Loucy (cell line): Measurements from ENCODE around the gene CYP19A1.

Experiments
- H2AFZ ChIP-seq: fragments of 200-600 bp; sonication (generic); 2 replicates; pipeline ENCODE4 v1.6.0; 2016; ENCODE audit warnings: antibody characterized with exemption, mild to moderate bottlenecking, low read length, moderate library complexity
- H3F3A ChIP-seq: fragments of 200-600 bp; 2 replicates; pipeline ENCODE4 v1.6.0; 2016; ENCODE audit warnings: antibody characterized with exemption, low read depth, mild to moderate bottlenecking
- H3K27me3 ChIP-seq: fragments of 200-600 bp; sonication (generic); 2 replicates; pipeline ENCODE4 v1.6.1; 2014; ENCODE audit warnings: low read length, mild to moderate bottlenecking; ENCODE audit not compliant: insufficient read depth, poor library complexity, severe bottlenecking
- H3K36me3 ChIP-seq: fragments of 200-600 bp; sonication (generic); 2 replicates; pipeline ENCODE4 v1.6.1; 2016; ENCODE audit warnings: low read length; ENCODE audit not compliant: insufficient read depth
- H3K4me1 ChIP-seq: fragments of 200-600 bp; sonication (generic); 2 replicates; pipeline ENCODE4 v1.5.1; 2014; ENCODE audit warnings: low read length, mild to moderate bottlenecking; ENCODE audit not compliant: insufficient read depth, poor library complexity, severe bottlenecking
- H3K4me2 ChIP-seq: fragments of 200-600 bp; sonication (generic); 2 replicates; pipeline ENCODE4 v1.6.0; 2014; ENCODE audit warnings: antibody characterized with exemption, low read length, low read depth, mild to moderate bottlenecking; ENCODE audit not compliant: poor library complexity, severe bottlenecking
- H3K4me3 ChIP-seq: fragments of 200-600 bp; sonication (generic); 2 replicates; pipeline ENCODE4 v1.5.1; 2014; ENCODE audit warnings: low read length, mild to moderate bottlenecking, mixed read lengths; ENCODE audit not compliant: poor library complexity, severe bottlenecking
- H3K79me2 ChIP-seq: fragments of 200-600 bp; sonication (generic); 2 replicates; pipeline ENCODE4 v1.6.1; 2014; ENCODE audit warnings: low read length; ENCODE audit not compliant: insufficient read depth
- H3K9ac ChIP-seq: fragments of 200-600 bp; sonication (generic); 2 replicates; pipeline ENCODE4 v1.6.0; 2014; ENCODE audit warnings: mild to moderate bottlenecking, low read depth, low read length, moderate library complexity; ENCODE audit not compliant: poor library complexity, severe bottlenecking
- H3K9me2 ChIP-seq: fragments of 200-600 bp; sonication (generic); replicated peaks from 2 replicates; pipeline ENCODE4 v1.6.1; 2016; ENCODE audit warnings: low read depth, low read length, mixed read lengths
- H3K9me3 ChIP-seq: fragments of 200-600 bp; sonication (generic); 2 replicates; pipeline ENCODE4 v1.6.1; 2014; ENCODE audit warnings: mild to moderate bottlenecking, antibody characterized with exemption, low read length, low read depth; ENCODE audit not compliant: insufficient read depth
- H4K20me1 ChIP-seq: fragments of 200-600 bp; sonication (generic); 2 replicates; pipeline ENCODE4 v1.6.0; 2014; ENCODE audit warnings: antibody characterized with exemption, low read length, mild to moderate bottlenecking; ENCODE audit not compliant: insufficient read depth, poor library complexity, severe bottlenecking
- EZH2phosphoT487 ChIP-seq: fragments of 200-600 bp; IDR thresholded peaks from 2 replicates; pipeline ENCODE4 v1.6.1; 2018; ENCODE audit warnings: antibody characterized with exemption, mild to moderate bottlenecking, moderate library complexity, borderline replicate concordance
- TF ChIP-seq, protein P1 (sequence below): fragments of 200-600 bp; sonication (generic); conservative IDR thresholded peaks from 2 replicates; pipeline ENCODE4 v1.5.1; 2014; ENCODE audit warnings: mild to moderate bottlenecking, antibody characterized with exemption, low read length

The CYP19A1 gene

DNA sequence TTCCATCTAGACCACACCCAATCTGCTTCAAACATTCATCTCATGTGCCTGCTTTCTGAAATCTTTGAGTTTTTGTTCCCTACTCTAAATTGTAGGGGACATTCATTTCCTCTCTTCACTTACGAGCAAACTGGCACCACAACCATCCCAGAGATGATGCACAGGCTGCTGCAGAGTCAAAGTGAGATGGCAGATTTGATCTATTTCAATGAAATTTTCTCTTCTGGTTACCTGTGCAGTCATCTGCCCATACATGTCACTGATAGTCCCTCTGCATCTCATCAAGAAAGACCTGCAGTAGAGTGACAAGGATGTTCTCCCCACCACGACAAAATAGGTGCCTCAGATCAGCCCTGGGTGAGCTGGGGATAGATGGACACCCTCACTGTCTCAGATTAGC is 125.5 kb downstream of the CYP19A1 start:
- TF ChIP-seq, protein P1, sequence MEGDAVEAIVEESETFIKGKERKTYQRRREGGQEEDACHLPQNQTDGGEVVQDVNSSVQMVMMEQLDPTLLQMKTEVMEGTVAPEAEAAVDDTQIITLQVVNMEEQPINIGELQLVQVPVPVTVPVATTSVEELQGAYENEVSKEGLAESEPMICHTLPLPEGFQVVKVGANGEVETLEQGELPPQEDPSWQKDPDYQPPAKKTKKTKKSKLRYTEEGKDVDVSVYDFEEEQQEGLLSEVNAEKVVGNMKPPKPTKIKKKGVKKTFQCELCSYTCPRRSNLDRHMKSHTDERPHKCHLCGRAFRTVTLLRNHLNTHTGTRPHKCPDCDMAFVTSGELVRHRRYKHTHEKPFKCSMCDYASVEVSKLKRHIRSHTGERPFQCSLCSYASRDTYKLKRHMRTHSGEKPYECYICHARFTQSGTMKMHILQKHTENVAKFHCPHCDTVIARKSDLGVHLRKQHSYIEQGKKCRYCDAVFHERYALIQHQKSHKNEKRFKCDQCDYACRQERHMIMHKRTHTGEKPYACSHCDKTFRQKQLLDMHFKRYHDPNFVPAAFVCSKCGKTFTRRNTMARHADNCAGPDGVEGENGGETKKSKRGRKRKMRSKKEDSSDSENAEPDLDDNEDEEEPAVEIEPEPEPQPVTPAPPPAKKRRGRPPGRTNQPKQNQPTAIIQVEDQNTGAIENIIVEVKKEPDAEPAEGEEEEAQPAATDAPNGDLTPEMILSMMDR, result no peak
- no peak for TF ChIP-seq EZH2phosphoT487
- H3K4me3 ChIP-seq, result no peak overlapping the region

DNA sequence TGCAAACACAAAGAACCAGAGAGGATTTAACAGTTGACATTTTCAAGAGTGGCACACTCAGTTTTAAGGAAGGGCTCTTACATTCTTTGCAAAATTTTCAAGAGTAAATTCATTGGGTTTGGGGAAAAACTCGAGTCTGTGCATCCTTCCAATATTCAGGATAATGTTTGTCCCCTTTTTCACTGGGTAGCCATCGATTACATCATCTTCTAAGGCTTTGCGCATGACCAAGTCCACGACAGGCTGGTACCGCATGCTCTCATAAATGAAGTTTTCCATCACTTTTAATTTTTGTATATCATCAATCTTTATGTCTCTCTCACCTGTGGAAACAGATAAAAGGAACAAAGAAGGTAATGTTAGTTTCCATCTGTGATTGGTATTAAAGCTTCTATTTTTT is 126.2 kb downstream of the CYP19A1 start:
- no peak overlapping the region for H3K4me2 ChIP-seq
- no peak overlapping the region for H2AFZ ChIP-seq
- no peaks in the 10 kb centered on the region for H3K4me1 ChIP-seq
- H4K20me1 ChIP-seq, result no peaks in the 10 kb centered on the region
- H3K27me3 ChIP-seq, result no peaks in the 10 kb centered on the region
- H3K9ac ChIP-seq, result no peak overlapping the region
- TF ChIP-seq EZH2phosphoT487, result no peak
- TF ChIP-seq, protein P1, result no peak
- H3K79me2 ChIP-seq, result no peaks in the 10 kb centered on the region
- no peaks in the 10 kb centered on the region for H3F3A ChIP-seq
- no peaks in the 10 kb centered on the region for H3K9me2 ChIP-seq
- H3K36me3 ChIP-seq, result no peaks in the 10 kb centered on the region
- H3K4me3 ChIP-seq, result no peak overlapping the region
- no peaks in the 10 kb centered on the region for H3K9me3 ChIP-seq

More for the DNA sequence above, 125.5 kb downstream of the CYP19A1 start:
- no peaks in the 10 kb centered on the region for H3K9me2 ChIP-seq
- H3K4me1 ChIP-seq, result no peaks in the 10 kb centered on the region
- no peaks in the 10 kb centered on the region for H3K36me3 ChIP-seq
- no peaks in the 10 kb centered on the region for H4K20me1 ChIP-seq
- H3K27me3 ChIP-seq, result no peaks in the 10 kb centered on the region
- H3K79me2 ChIP-seq, result no peaks in the 10 kb centered on the region
- H3K4me2 ChIP-seq, result no peak overlapping the region
- H3F3A ChIP-seq, result no peaks in the 10 kb centered on the region
- no peaks in the 10 kb centered on the region for H3K9me3 ChIP-seq
- no peak overlapping the region for H3K9ac ChIP-seq
- H2AFZ ChIP-seq, result no peak overlapping the region

DNA sequence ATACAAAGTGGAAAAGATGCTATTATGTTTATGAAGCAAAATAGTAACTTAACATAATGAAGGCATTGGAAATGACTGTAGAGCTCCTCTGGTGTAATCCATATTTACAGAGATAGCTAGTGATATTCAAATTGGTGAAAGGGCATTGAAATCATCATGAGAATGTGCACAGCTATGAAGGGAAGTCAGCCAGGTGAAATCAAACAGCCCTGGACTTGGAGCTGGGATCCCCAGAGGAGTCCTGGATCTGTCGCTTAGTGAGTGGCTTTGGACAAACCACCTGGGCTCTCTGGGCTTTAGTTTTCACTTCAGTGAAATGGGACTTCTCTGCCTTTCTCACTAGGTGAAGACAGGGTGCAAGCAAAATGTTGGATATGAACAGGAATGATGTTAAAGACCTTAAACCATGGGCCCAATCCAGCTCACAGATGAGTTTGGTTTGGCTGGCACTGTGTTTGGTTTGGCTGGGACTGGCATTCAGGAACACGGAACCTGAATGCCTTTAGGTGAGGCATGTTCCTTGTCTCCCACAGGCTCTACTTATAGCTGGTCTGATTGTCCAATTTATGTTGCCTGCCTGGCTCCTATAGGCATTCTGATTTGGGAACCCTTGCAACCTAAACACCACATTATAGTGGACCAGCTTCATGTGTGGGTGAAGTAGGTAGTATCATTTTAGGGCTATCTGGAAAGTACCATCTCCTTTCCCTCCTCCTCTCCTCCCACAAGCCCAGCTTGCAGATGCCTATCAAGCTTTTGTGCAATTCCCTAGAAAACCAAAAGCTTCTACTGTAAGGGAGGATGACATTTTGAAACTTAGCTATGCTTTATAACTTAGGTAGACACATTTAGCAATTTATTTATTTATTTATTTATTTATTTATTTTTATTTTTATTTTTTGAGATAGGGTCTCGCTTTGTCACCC is 133.1 kb downstream of the CYP19A1 start:
- no peaks in the 10 kb centered on the region for H3K36me3 ChIP-seq
- no peak for TF ChIP-seq EZH2phosphoT487
- TF ChIP-seq, protein P1, result no peak
- H2AFZ ChIP-seq, result no peak overlapping the region
- no peaks in the 10 kb centered on the region for H3F3A ChIP-seq
- H3K9me2 ChIP-seq, result no peaks in the 10 kb centered on the region
- no peaks in the 10 kb centered on the region for H3K79me2 ChIP-seq
- no peaks in the 10 kb centered on the region for H3K4me1 ChIP-seq
- no peaks in the 10 kb centered on the region for H3K27me3 ChIP-seq
- no peak overlapping the region for H3K4me2 ChIP-seq
- no peak overlapping the region for H3K4me3 ChIP-seq
- H3K9me3 ChIP-seq, result no peaks in the 10 kb centered on the region
- H3K9ac ChIP-seq, result no peak overlapping the region
- no peaks in the 10 kb centered on the region for H4K20me1 ChIP-seq
